Upper lobe of left lung (tissue), 6 donors: ENCODE results near the gene HIGD1C. TPM values are rescaled to one million over a fixed set of nuclear protein-coding genes. Genes with fewer than 3 reads are reported as not detected.
A peak's percentile ranks its signal among the peaks of the same experiment; 100 is the strongest.

Experiments used
- ATAC-seq, 2 donors: fragments of 200-7000 bp; cut with Tn5 transposase; one replicate each; pipeline ENCODE4 v1.9.1; 2022; ENCODE audit warnings: mild to moderate bottlenecking in 2 of 2, moderate library complexity in 2 of 2; ENCODE audit not compliant: low FRiP score in 2 of 2
- DNase-seq, 2 donors: peaks; one replicate each; pipeline ENCODE4 v3.0.0-alpha.2; 2019 to 2020
- H3K27ac ChIP-seq, 4 donors: fragments of 200-600 bp; sonication (generic); one replicate each; pipeline ENCODE4 v1.5.1; 2016 to 2019
- H3K27me3 ChIP-seq, 4 donors: fragments of 200-600 bp; sonication (generic); one replicate each; pipeline ENCODE4 v1.5.1; 2017 to 2019
- H3K36me3 ChIP-seq, 4 donors: fragments of 200-600 bp; sonication (generic); one replicate each; pipeline ENCODE4 v1.5.1; 2016 to 2019
- H3K4me1 ChIP-seq, 4 donors: fragments of 200-600 bp; sonication (generic); one replicate each; pipeline ENCODE4 v1.5.1; 2018 to 2019
- H3K4me3 ChIP-seq, 4 donors: fragments of 200-600 bp; sonication (generic); one replicate each; pipeline ENCODE4 v1.5.1; 2017 to 2019; ENCODE audit warnings: mild to moderate bottlenecking in 2 of 4, moderate library complexity in 1 of 4
- H3K9me3 ChIP-seq, 4 donors: fragments of 200-600 bp; sonication (generic); one replicate each; pipeline ENCODE4 v1.5.1; 2018 to 2019
- EP300 ChIP-seq, 4 donors: sonication (generic); formaldehyde crosslinking; IDR thresholded peaks; one replicate each; pipeline ENCODE4 v1.5.1; 2017; ENCODE audit warnings: antibody characterized with exemption in 4 of 4, control low read depth in 2 of 4
- POLR2A ChIP-seq, 4 donors: fragments of 450-650 bp; IDR thresholded peaks; one replicate each; pipeline ENCODE4 v1.5.1; 2016 to 2017; ENCODE audit warnings: antibody characterized with exemption in 4 of 4, mild to moderate bottlenecking in 2 of 4
- POLR2AphosphoS5 ChIP-seq, 2 donors: sonication (generic); formaldehyde crosslinking; IDR thresholded peaks; one replicate each; pipeline ENCODE4 v1.5.1; 2017; ENCODE audit warnings: antibody characterized with exemption in 2 of 2
- WGBS, 2 donors: methylation state at CpG; one replicate each; pipeline ENCODE4 v1.1.5; 2017 to 2018; 5-methylcytosine and 5-hydroxymethylcytosine counted together
- total RNA-seq, 6 donors: library from RNA; depleted of rRNA in 4 of 6; stranded (reverse); fragments of >200 nt in 4 of 6; gene quantifications; one replicate each; pipeline versions ENCODE4 v1.1.0 to v1.2.1, GENCODE V29; 2016 to 2021
- TF ChIP-seq, protein P1 (sequence below), 6 experiments: fragments of 450-650 bp in 4 of 6; fragments of 200-600 bp in 2 of 6; sonication (generic) in 2 of 6; IDR thresholded peaks; one replicate each; pipeline ENCODE4 v1.5.1; 2016 to 2019; ENCODE audit warnings: antibody characterized with exemption in 6 of 6
- donor health status: DM: no; HTN: no; CAD: no; lungs with moderate emphysema.
- donor health status: DM: no; HTN: yes; CAD: no; lungs with severe emphysema.

HIGD1C gene
- total RNA-seq, 6 donors from 2014 or later = not detected

GRCh38 chr12:51004504-51004903, 52.2 kb downstream of the HIGD1C start:
- peak overlapping the region in 1 of 4 donors; percentile 30 for H3K27ac ChIP-seq
- H3K4me3 ChIP-seq = no peak overlapping the region
- H3K9me3 ChIP-seq = no peaks in the 10 kb centered on the region
- no peaks in the 10 kb centered on the region for H3K27me3 ChIP-seq
- ATAC-seq (no peak), DNase-seq (no peak)
- WGBS, 2 donors = 85% methylated on average over 6 of the region's 6 CpGs
- no peak for TF ChIP-seq POLR2AphosphoS5 (IDR thresholded peaks at IDR 0.05)
- TF ChIP-seq, protein P1, sequence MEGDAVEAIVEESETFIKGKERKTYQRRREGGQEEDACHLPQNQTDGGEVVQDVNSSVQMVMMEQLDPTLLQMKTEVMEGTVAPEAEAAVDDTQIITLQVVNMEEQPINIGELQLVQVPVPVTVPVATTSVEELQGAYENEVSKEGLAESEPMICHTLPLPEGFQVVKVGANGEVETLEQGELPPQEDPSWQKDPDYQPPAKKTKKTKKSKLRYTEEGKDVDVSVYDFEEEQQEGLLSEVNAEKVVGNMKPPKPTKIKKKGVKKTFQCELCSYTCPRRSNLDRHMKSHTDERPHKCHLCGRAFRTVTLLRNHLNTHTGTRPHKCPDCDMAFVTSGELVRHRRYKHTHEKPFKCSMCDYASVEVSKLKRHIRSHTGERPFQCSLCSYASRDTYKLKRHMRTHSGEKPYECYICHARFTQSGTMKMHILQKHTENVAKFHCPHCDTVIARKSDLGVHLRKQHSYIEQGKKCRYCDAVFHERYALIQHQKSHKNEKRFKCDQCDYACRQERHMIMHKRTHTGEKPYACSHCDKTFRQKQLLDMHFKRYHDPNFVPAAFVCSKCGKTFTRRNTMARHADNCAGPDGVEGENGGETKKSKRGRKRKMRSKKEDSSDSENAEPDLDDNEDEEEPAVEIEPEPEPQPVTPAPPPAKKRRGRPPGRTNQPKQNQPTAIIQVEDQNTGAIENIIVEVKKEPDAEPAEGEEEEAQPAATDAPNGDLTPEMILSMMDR (IDR thresholded peaks at IDR 0.05) = no peak
- no peak for TF ChIP-seq EP300 (IDR thresholded peaks at IDR 0.05)
- TF ChIP-seq POLR2A (IDR thresholded peaks at IDR 0.05) = no peak
- peaks cover 7 to 82% (median 34%) of the 10 kb centered on the region in 4 donors for H3K36me3 ChIP-seq
- H3K4me1 ChIP-seq = peaks cover 3 to 24% (median 4%) of the 10 kb centered on the region in 4 donors

DNA sequence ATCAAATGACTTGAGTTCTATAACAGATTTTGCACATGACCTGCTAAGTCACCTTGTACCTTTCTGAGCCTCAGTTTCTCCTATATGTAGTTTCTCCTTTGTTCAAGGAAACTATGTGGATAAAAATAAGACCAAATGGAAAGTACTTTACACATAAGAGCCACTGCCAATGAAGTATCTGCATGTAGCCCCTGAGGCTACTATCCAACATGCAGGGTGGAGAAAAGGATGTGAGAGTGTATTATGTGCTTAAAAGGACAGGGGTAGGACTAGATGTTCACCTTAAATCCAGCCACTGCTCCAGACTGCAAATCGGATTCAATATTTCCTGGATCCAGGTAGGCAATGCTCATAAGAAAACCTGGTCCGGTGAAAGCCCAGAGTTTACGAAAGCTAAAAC, 52.7 kb downstream of the HIGD1C start:
- peaks cover 3 to 27% (median 6%) of the 10 kb centered on the region in 4 donors for H3K4me1 ChIP-seq
- no peak overlapping the region for H3K4me3 ChIP-seq
- H3K9me3 ChIP-seq = no peaks in the 10 kb centered on the region
- peak overlapping the region in 2 of 4 donors; percentile 56 to 63 for H3K27ac ChIP-seq
- H3K27me3 ChIP-seq = no peaks in the 10 kb centered on the region
- WGBS, 2 donors = 90 to 93% methylated on average over 3 of the region's 3 CpGs
- ATAC-seq (no peak), DNase-seq (no peak)
- TF ChIP-seq EP300 (IDR thresholded peaks at IDR 0.05) (no peak), POLR2AphosphoS5 (IDR thresholded peaks at IDR 0.05) (no peak), POLR2A (IDR thresholded peaks at IDR 0.05) (no peak)
- TF ChIP-seq, protein P1 (IDR thresholded peaks at IDR 0.05) = no peak
- peaks cover 7 to 77% (median 30%) of the 10 kb centered on the region in 4 donors for H3K36me3 ChIP-seq

- no peaks in the 10 kb centered on the region for H3K9me3 ChIP-seq
- ATAC-seq = peak in 1 of 2 donors; percentile 68
- TF ChIP-seq EP300 (IDR thresholded peaks at IDR 0.05) (no peak), POLR2A (IDR thresholded peaks at IDR 0.05) (peak in 1 of 4 donors; percentile 10), POLR2AphosphoS5 (IDR thresholded peaks at IDR 0.05) (no peak)
- TF ChIP-seq, protein P1 (IDR thresholded peaks at IDR 0.05) = no peak
- peak overlapping the region in 3 of 4 donors; percentile 23 to 63 (median 56) for H3K27ac ChIP-seq
- DNase-seq = peak in 1 of 2 donors; percentile 38
- H3K36me3 ChIP-seq = peaks cover 7 to 70% (median 24%) of the 10 kb centered on the region in 4 donors
- H3K27me3 ChIP-seq = no peaks in the 10 kb centered on the region
- no peak overlapping the region for H3K4me3 ChIP-seq
- 69 to 90% methylated on average over 3 of the region's 3 CpGs for WGBS, 2 donors
- H3K4me1 ChIP-seq = peaks cover 3 to 29% (median 6%) of the 10 kb centered on the region in 4 donors
These were observed 53.3 kb downstream of the HIGD1C start for GRCh38 chr12:51005671-51006070.

GRCh38 chr12:51008329-51009055, 56.1 kb downstream of the HIGD1C start:
- ATAC-seq = no peak
- H3K36me3 ChIP-seq = peaks cover 7 to 43% (median 16%) of the 10 kb centered on the region in 4 donors
- peak overlapping the region; percentile 30 to 72 (median 53) for H3K27ac ChIP-seq
- H3K4me3 ChIP-seq = peak overlapping the region in 2 of 4 donors; percentile 5 to 13
- H3K9me3 ChIP-seq = no peaks in the 10 kb centered on the region
- peaks cover 24 to 55% (median 24%) of the 10 kb centered on the region in 4 donors for H3K4me1 ChIP-seq
- WGBS, 2 donors = 93 to 96% methylated on average over 1 of the region's 1 CpG
- no peak for DNase-seq
- no peaks in the 10 kb centered on the region for H3K27me3 ChIP-seq
- no peak for TF ChIP-seq POLR2A (IDR thresholded peaks at IDR 0.05)

DNA sequence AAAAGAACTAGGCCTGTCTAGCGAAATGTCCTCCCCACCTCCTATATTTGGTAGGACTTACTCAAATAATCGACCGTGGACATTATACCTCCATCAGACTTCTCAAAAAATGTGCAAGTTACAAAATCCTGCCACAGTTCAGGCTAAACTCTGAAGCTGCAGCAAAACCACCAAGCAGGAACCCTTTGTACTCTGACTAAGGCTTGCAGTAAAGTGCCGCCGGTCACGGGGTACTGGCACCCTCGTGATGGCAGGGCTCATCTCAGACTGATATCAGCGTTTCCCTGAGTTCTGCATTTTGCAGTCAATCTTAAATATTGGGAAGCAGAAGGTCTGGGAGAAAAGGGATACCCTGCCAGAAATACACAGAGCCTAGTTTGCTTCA, 56.7 kb downstream of the HIGD1C start:
- Histone ChIP-seq H3K27ac (peak overlapping the region; percentile 30 to 72 (median 53)), H3K4me1 (peaks cover 29 to 61% (median 30%) of the 10 kb centered on the region in 4 donors), H3K36me3 (peaks cover 4 to 37% (median 15%) of the 10 kb centered on the region in 4 donors), H3K9me3 (no peaks in the 10 kb centered on the region), H3K27me3 (no peaks in the 10 kb centered on the region), H3K4me3 (peak overlapping the region in 2 of 4 donors; percentile 5 to 13)
- TF ChIP-seq POLR2A (IDR thresholded peaks at IDR 0.05) (peak in 2 of 4 donors; percentile 21 to 67), POLR2AphosphoS5 (IDR thresholded peaks at IDR 0.05) (peak; percentile 14 to 58), EP300 (IDR thresholded peaks at IDR 0.05) (peak in 1 of 4 donors; percentile 82)
- TF ChIP-seq, protein P1 (IDR thresholded peaks at IDR 0.05) = no peak
- ATAC-seq = peak; percentile 76 to 85
- 34 to 66% methylated on average over 8 of the region's 8 CpGs for WGBS, 2 donors
- peak in 1 of 2 donors; percentile 90 for DNase-seq
